ENCODE measurements around the gene CYYR1.

DNA sequence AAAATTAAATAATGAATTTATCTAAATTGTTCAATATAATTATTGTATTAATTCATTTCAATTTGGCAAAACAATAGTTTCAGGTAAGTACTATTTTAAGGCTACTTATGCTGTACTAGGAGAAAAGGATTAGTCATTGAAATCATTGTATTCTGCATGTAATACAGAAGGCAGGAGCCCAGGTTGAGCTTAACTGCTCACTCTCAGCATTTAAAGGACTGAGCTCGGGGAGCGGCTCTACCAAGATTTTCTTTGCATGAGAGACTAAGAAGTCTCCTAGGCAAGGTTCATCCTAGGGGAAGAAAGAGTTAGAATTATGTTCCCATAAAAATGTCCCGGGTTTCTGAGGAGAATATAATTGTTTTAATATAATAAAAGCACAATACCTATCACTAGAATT, 112.5 kb downstream of the CYYR1 start:
- TF ChIP-seq ZFP3 (CRISPR knock-in tag; IDR thresholded peaks at IDR 0.05) = no peak
- no peak for TF ChIP-seq ARNTL (CRISPR knock-in tag; IDR thresholded peaks at IDR 0.05; ENCODE audit: borderline replicate concordance, low read depth)
- TF ChIP-seq TCF4 (CRISPR knock-in tag; IDR thresholded peaks at IDR 0.05; ENCODE audit: borderline replicate concordance) = no peak
- no peak for TF ChIP-seq ZFP30 (CRISPR knock-in tag; IDR thresholded peaks at IDR 0.05)
- no peak for TF ChIP-seq ZNF70 (CRISPR knock-in tag; IDR thresholded peaks at IDR 0.05)
- no peak for TF ChIP-seq RARB (CRISPR knock-in tag; IDR thresholded peaks at IDR 0.05)
- TF ChIP-seq OSR1 (CRISPR knock-in tag; IDR thresholded peaks at IDR 0.05) = no peak
- TF ChIP-seq, protein P1, sequence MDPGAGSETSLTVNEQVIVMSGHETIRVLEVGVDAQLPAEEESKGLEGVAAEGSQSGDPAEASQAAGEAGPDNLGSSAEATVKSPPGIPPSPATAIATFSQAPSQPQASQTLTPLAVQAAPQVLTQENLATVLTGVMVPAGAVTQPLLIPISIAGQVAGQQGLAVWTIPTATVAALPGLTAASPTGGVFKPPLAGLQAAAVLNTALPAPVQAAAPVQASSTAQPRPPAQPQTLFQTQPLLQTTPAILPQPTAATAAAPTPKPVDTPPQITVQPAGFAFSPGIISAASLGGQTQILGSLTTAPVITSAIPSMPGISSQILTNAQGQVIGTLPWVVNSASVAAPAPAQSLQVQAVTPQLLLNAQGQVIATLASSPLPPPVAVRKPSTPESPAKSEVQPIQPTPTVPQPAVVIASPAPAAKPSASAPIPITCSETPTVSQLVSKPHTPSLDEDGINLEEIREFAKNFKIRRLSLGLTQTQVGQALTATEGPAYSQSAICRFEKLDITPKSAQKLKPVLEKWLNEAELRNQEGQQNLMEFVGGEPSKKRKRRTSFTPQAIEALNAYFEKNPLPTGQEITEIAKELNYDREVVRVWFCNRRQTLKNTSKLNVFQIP (CRISPR knock-in tag; IDR thresholded peaks at IDR 0.05; ENCODE audit: borderline replicate concordance, low read depth) = no peak
- TF ChIP-seq, protein P2, sequence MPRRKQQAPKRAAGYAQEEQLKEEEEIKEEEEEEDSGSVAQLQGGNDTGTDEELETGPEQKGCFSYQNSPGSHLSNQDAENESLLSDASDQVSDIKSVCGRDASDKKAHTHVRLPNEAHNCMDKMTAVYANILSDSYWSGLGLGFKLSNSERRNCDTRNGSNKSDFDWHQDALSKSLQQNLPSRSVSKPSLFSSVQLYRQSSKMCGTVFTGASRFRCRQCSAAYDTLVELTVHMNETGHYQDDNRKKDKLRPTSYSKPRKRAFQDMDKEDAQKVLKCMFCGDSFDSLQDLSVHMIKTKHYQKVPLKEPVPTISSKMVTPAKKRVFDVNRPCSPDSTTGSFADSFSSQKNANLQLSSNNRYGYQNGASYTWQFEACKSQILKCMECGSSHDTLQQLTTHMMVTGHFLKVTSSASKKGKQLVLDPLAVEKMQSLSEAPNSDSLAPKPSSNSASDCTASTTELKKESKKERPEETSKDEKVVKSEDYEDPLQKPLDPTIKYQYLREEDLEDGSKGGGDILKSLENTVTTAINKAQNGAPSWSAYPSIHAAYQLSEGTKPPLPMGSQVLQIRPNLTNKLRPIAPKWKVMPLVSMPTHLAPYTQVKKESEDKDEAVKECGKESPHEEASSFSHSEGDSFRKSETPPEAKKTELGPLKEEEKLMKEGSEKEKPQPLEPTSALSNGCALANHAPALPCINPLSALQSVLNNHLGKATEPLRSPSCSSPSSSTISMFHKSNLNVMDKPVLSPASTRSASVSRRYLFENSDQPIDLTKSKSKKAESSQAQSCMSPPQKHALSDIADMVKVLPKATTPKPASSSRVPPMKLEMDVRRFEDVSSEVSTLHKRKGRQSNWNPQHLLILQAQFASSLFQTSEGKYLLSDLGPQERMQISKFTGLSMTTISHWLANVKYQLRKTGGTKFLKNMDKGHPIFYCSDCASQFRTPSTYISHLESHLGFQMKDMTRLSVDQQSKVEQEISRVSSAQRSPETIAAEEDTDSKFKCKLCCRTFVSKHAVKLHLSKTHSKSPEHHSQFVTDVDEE (CRISPR knock-in tag; IDR thresholded peaks at IDR 0.05) = no peak
- TF ChIP-seq BACH2 (CRISPR knock-in tag; IDR thresholded peaks at IDR 0.05; ENCODE audit: borderline replicate concordance) = no peak
- no peak for TF ChIP-seq TOX (CRISPR knock-in tag; IDR thresholded peaks at IDR 0.05; ENCODE audit: borderline replicate concordance)
- TF ChIP-seq, protein P3, sequence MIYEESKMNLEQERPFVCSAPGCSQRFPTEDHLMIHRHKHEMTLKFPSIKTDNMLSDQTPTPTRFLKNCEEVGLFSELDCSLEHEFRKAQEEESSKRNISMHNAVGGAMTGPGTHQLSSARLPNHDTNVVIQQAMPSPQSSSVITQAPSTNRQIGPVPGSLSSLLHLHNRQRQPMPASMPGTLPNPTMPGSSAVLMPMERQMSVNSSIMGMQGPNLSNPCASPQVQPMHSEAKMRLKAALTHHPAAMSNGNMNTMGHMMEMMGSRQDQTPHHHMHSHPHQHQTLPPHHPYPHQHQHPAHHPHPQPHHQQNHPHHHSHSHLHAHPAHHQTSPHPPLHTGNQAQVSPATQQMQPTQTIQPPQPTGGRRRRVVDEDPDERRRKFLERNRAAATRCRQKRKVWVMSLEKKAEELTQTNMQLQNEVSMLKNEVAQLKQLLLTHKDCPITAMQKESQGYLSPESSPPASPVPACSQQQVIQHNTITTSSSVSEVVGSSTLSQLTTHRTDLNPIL (CRISPR knock-in tag; IDR thresholded peaks at IDR 0.05; ENCODE audit: low read depth) = no peak

All from SK-N-SH treated with all-trans-retinoic acid at 6 μM for 48 hours (cell line).